ENCODE results near the gene NUDT12.

NUDT12 gene

GRCh38 chr5:103562453-103563157, at the start of gene NUDT12:
TSS of gene NUDT12 (minus strand) at chr5:103562789. CDS start at chr5:103560248, 2,541 bp downstream.
- no peak for DNase-seq

- DNase-seq, result no peak
These were observed 44.8 kb upstream of the NUDT12 start for GRCh38 chr5:103607346-103607745.

- DNase-seq, result no peak
These were observed 42.7 kb upstream of the NUDT12 start for GRCh38 chr5:103605277-103605676.

GRCh38 chr5:103602438-103602837, 39.8 kb upstream of the NUDT12 start:
- no peak for DNase-seq

- DNase-seq, result no peak
These were observed 38.7 kb upstream of the NUDT12 start for GRCh38 chr5:103601314-103601713.

GRCh38 chr5:103600086-103600485, 37.5 kb upstream of the NUDT12 start:
- DNase-seq, result no peak

- DNase-seq, result no peak
These were observed 36.5 kb upstream of the NUDT12 start for GRCh38 chr5:103598997-103599566.

GRCh38 chr5:103590221-103590620, 27.6 kb upstream of the NUDT12 start:
- no peak for DNase-seq

- no peak for DNase-seq
These were observed 27.2 kb upstream of the NUDT12 start for GRCh38 chr5:103589776-103590175.

GRCh38 chr5:103589357-103589756, 26.8 kb upstream of the NUDT12 start:
- DNase-seq, result no peak

- DNase-seq, result peak; percentile 22 to 40
These were observed 24.7 kb upstream of the NUDT12 start for GRCh38 chr5:103587185-103587748.

- peak; percentile 4 to 65 for DNase-seq
These were observed 19.8 kb upstream of the NUDT12 start for GRCh38 chr5:103582364-103582763.

- DNase-seq, result no peak
These were observed 10.8 kb upstream of the NUDT12 start for GRCh38 chr5:103573411-103573810.

- no peak for DNase-seq
These were observed 9.9 kb upstream of the NUDT12 start for GRCh38 chr5:103572454-103572853.

- no peak for DNase-seq
These were observed 9.1 kb upstream of the NUDT12 start for GRCh38 chr5:103571730-103572129.

- no peak for DNase-seq
These were observed 6.9 kb upstream of the NUDT12 start for GRCh38 chr5:103569313-103570060.

- DNase-seq, result no peak
These were observed 3.1 kb upstream of the NUDT12 start for GRCh38 chr5:103565719-103566118.

GRCh38 chr5:103561685-103562452, 720 bp downstream of the NUDT12 start:
- no peak for DNase-seq

GRCh38 chr5:103560826-103561225, 1.8 kb downstream of the NUDT12 start:
- DNase-seq, result no peak

GRCh38 chr5:103546858-103547257, 15.7 kb downstream of the NUDT12 start:
- no peak for DNase-seq

- no peak for DNase-seq
These were observed 20.1 kb downstream of the NUDT12 start for GRCh38 chr5:103542441-103542840.

GRCh38 chr5:103541569-103541968, 21.0 kb downstream of the NUDT12 start:
- no peak for DNase-seq

- no peak for DNase-seq
These were observed 21.5 kb downstream of the NUDT12 start for GRCh38 chr5:103541114-103541513.

All from NCI-H526 (cell line).